Upper lobe of left lung (tissue), 6 donors: ENCODE data around the gene JAG2. TPM values are rescaled to one million over a fixed set of nuclear protein-coding genes. Genes with fewer than 3 reads are reported as not detected.

Source experiments
- ATAC-seq, 2 donors: fragments of 200-7000 bp; cut with Tn5 transposase; one replicate each; pipeline ENCODE4 v1.9.1; 2022; ENCODE audit warnings: mild to moderate bottlenecking in 2 of 2, moderate library complexity in 2 of 2; ENCODE audit not compliant: low FRiP score in 2 of 2
- DNase-seq, 2 donors: peaks; one replicate each; pipeline ENCODE4 v3.0.0-alpha.2; 2019 to 2020
- H3K27ac ChIP-seq, 4 donors: fragments of 200-600 bp; sonication (generic); one replicate each; pipeline ENCODE4 v1.5.1; 2016 to 2019
- H3K27me3 ChIP-seq, 4 donors: fragments of 200-600 bp; sonication (generic); one replicate each; pipeline ENCODE4 v1.5.1; 2017 to 2019
- H3K36me3 ChIP-seq, 4 donors: fragments of 200-600 bp; sonication (generic); one replicate each; pipeline ENCODE4 v1.5.1; 2016 to 2019
- H3K4me1 ChIP-seq, 4 donors: fragments of 200-600 bp; sonication (generic); one replicate each; pipeline ENCODE4 v1.5.1; 2018 to 2019
- H3K4me3 ChIP-seq, 4 donors: fragments of 200-600 bp; sonication (generic); one replicate each; pipeline ENCODE4 v1.5.1; 2017 to 2019; ENCODE audit warnings: mild to moderate bottlenecking in 2 of 4, moderate library complexity in 1 of 4
- H3K9me3 ChIP-seq, 4 donors: fragments of 200-600 bp; sonication (generic); one replicate each; pipeline ENCODE4 v1.5.1; 2018 to 2019
- EP300 ChIP-seq, 4 donors: sonication (generic); formaldehyde crosslinking; IDR thresholded peaks; one replicate each; pipeline ENCODE4 v1.5.1; 2017; ENCODE audit warnings: antibody characterized with exemption in 4 of 4, control low read depth in 2 of 4
- POLR2A ChIP-seq, 4 donors: fragments of 450-650 bp; IDR thresholded peaks; one replicate each; pipeline ENCODE4 v1.5.1; 2016 to 2017; ENCODE audit warnings: antibody characterized with exemption in 4 of 4, mild to moderate bottlenecking in 2 of 4
- POLR2AphosphoS5 ChIP-seq, 2 donors: sonication (generic); formaldehyde crosslinking; IDR thresholded peaks; one replicate each; pipeline ENCODE4 v1.5.1; 2017; ENCODE audit warnings: antibody characterized with exemption in 2 of 2
- WGBS, 2 donors: methylation state at CpG; one replicate each; pipeline ENCODE4 v1.1.5; 2017 to 2018; 5-methylcytosine and 5-hydroxymethylcytosine counted together
- total RNA-seq, 6 donors: library from RNA; depleted of rRNA in 4 of 6; stranded (reverse); fragments of >200 nt in 4 of 6; gene quantifications; one replicate each; pipeline versions ENCODE4 v1.1.0 to v1.2.1, GENCODE V29; 2016 to 2021
- TF ChIP-seq, protein P1 (sequence below), 6 experiments: fragments of 450-650 bp in 4 of 6; fragments of 200-600 bp in 2 of 6; sonication (generic) in 2 of 6; IDR thresholded peaks; one replicate each; pipeline ENCODE4 v1.5.1; 2016 to 2019; ENCODE audit warnings: antibody characterized with exemption in 6 of 6
- donor health status: DM: no; HTN: no; CAD: no; lungs with moderate emphysema.
- donor health status: DM: no; HTN: yes; CAD: no; lungs with severe emphysema.

The JAG2 gene
- total RNA-seq, 6 donors from 2014 or later: 14.9 to 43.4 (median 23.8) TPM

GRCh38 chr14:105108516-105108864 is 60.1 kb downstream of the JAG2 start:
- TF ChIP-seq, protein P1, sequence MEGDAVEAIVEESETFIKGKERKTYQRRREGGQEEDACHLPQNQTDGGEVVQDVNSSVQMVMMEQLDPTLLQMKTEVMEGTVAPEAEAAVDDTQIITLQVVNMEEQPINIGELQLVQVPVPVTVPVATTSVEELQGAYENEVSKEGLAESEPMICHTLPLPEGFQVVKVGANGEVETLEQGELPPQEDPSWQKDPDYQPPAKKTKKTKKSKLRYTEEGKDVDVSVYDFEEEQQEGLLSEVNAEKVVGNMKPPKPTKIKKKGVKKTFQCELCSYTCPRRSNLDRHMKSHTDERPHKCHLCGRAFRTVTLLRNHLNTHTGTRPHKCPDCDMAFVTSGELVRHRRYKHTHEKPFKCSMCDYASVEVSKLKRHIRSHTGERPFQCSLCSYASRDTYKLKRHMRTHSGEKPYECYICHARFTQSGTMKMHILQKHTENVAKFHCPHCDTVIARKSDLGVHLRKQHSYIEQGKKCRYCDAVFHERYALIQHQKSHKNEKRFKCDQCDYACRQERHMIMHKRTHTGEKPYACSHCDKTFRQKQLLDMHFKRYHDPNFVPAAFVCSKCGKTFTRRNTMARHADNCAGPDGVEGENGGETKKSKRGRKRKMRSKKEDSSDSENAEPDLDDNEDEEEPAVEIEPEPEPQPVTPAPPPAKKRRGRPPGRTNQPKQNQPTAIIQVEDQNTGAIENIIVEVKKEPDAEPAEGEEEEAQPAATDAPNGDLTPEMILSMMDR (IDR thresholded peaks at IDR 0.05): no peak
- TF ChIP-seq EP300 (IDR thresholded peaks at IDR 0.05) (no peak), POLR2A (IDR thresholded peaks at IDR 0.05) (no peak), POLR2AphosphoS5 (IDR thresholded peaks at IDR 0.05) (no peak)
- Histone ChIP-seq H3K36me3 (no peaks in the 10 kb centered on the region), H3K4me3 (no peak overlapping the region), H3K9me3 (no peaks in the 10 kb centered on the region), H3K27me3 (no peaks in the 10 kb centered on the region), H3K27ac (no peak overlapping the region), H3K4me1 (no peaks in the 10 kb centered on the region)
- ATAC-seq (no peak), DNase-seq (no peak)
- WGBS, 2 donors: 70 to 81% methylated on average over 7 of the region's 7 CpGs

DNA sequence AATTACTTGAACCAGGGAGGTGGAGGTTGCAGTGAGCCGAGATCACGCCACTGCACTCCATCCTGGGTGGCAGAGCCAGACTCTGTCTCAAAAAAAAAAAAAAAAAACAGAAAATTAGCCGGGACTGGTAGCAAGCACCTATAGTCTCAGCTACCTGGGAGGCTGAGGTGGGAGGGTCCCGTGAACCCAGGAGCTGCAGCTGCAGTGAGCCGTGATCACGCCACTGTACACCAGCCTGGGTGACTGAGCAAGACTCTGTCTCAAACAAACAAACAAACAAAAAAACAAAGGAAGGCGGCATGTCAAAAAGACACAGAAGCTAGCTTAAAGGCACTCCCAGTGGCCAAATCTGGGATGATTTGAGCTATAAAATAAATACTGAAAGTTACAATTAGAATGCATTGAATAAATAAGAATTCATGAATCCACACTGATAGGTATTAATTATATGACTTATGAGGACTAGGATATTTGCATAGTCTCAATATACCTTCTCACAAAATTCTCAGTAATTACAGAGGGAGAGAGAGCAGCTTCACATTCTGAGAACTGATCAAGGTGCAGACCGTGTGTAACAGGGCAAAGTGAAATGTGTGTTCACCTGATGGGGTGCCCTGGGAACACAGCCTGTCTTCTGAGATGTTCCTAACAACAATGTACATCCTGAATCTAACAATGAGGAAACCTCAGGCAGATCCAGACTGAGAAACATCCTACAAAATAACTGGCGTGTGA is 60.6 kb downstream of the JAG2 start:
- DNase-seq (no peak), ATAC-seq (no peak)
- Histone ChIP-seq H3K27ac (no peak overlapping the region), H3K9me3 (no peaks in the 10 kb centered on the region), H3K27me3 (no peaks in the 10 kb centered on the region), H3K36me3 (no peaks in the 10 kb centered on the region), H3K4me1 (no peaks in the 10 kb centered on the region), H3K4me3 (no peak overlapping the region)
- TF ChIP-seq POLR2A (IDR thresholded peaks at IDR 0.05) (no peak), EP300 (IDR thresholded peaks at IDR 0.05) (no peak), POLR2AphosphoS5 (IDR thresholded peaks at IDR 0.05) (no peak)
- TF ChIP-seq, protein P1 (IDR thresholded peaks at IDR 0.05): no peak
- WGBS, 2 donors: 73 to 74% methylated on average over 7 to 9 of the region's 9 CpGs

DNA sequence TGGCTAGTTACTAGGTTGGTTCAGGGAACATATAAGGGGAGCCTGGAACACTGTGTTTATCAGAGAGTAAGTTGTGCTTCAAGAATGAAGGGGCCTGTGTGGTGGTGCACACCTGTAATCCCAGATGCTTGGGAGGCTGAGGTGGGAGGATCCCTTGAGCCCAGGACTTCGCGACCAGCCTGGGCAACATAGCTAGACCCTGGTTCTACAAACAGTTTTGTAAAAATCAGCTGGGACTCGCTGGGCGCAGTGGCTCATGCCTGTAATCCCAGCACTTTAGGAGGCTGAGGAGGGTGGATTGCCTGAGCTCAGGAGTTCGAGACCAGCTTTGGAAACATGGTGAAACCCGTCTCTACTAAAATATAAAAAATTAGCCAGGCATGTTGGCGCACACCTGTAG is 61.2 kb downstream of the JAG2 start:
- H3K4me1 ChIP-seq: no peaks in the 10 kb centered on the region
- DNase-seq (no peak), ATAC-seq (no peak)
- H3K9me3 ChIP-seq: no peaks in the 10 kb centered on the region
- no peak for TF ChIP-seq EP300 (IDR thresholded peaks at IDR 0.05)
- TF ChIP-seq POLR2A (IDR thresholded peaks at IDR 0.05): no peak
- TF ChIP-seq, protein P1 (IDR thresholded peaks at IDR 0.05): no peak
- no peak for TF ChIP-seq POLR2AphosphoS5 (IDR thresholded peaks at IDR 0.05)
- H3K36me3 ChIP-seq: no peaks in the 10 kb centered on the region
- H3K4me3 ChIP-seq: no peak overlapping the region
- 90 to 92% methylated on average over 6 to 7 of the region's 7 CpGs for WGBS, 2 donors
- H3K27ac ChIP-seq: no peak overlapping the region
- no peaks in the 10 kb centered on the region for H3K27me3 ChIP-seq

- TF ChIP-seq POLR2A (IDR thresholded peaks at IDR 0.05) (no peak), POLR2AphosphoS5 (IDR thresholded peaks at IDR 0.05) (no peak), EP300 (IDR thresholded peaks at IDR 0.05) (no peak)
- TF ChIP-seq, protein P1 (IDR thresholded peaks at IDR 0.05): no peak
- 59% methylated on average over 7 of the region's 7 CpGs for WGBS, 2 donors
- no peak for ATAC-seq
Measured at GRCh38 chr14:105105158-105105557, 63.4 kb downstream of the JAG2 start.

DNA sequence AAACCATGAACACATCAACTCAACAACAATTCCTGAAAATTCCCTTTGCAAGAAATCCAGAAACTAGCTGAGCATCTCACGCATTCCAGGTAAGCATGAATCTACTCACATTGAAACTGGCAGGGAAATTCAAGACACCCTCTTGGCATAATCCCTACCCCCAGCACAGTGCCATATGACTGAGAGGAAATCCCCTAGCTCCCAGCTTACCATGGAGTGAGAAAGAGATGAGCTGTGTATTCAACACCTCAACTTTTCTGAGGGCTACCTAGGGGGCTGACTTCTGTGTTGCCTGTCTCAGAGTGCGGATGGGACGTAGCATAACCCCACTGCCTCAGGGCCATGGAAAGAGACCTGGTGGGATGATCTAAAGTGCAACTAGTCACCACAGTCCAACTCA is 65.7 kb downstream of the JAG2 start:
- no peak for TF ChIP-seq POLR2AphosphoS5 (IDR thresholded peaks at IDR 0.05)
- no peak for TF ChIP-seq EP300 (IDR thresholded peaks at IDR 0.05)
- TF ChIP-seq, protein P1 (IDR thresholded peaks at IDR 0.05): no peak
- TF ChIP-seq POLR2A (IDR thresholded peaks at IDR 0.05): no peak
- no peak overlapping the region for H3K4me3 ChIP-seq
- H3K9me3 ChIP-seq: no peaks in the 10 kb centered on the region
- ATAC-seq (no peak), DNase-seq (no peak)
- no peaks in the 10 kb centered on the region for H3K27me3 ChIP-seq
- H3K4me1 ChIP-seq: no peaks in the 10 kb centered on the region
- WGBS, 2 donors: 91 to 99% methylated on average over 3 of the region's 3 CpGs
- H3K36me3 ChIP-seq: no peaks in the 10 kb centered on the region
- no peak overlapping the region for H3K27ac ChIP-seq

More at GRCh38 chr14:105105158-105105557, 63.4 kb downstream of the JAG2 start:
- Histone ChIP-seq H3K27me3 (no peaks in the 10 kb centered on the region), H3K27ac (no peak overlapping the region), H3K4me1 (no peaks in the 10 kb centered on the region), H3K4me3 (no peak overlapping the region), H3K36me3 (no peaks in the 10 kb centered on the region), H3K9me3 (no peaks in the 10 kb centered on the region)
- DNase-seq: no peak
